ENCODE measurements around the gene TMSB15B. TPM values are rescaled to one million over a fixed set of nuclear protein-coding genes. Genes with fewer than 3 reads are reported as not detected.
"Not testable (repeated sequence)": the region's sequence is repeated elsewhere in the genome, so short reads cannot be mapped to it uniquely, and the experiment has no call there.

Gene TMSB15B
- total RNA-seq, 3 donors from 2014 or later (not counting 1 experiment from before 2014, with no cell fraction given) = 3.8 to 10.3 (median 5.4) TPM

GRCh38 chrX:103949506-103949905 is 12.9 kb upstream of the TMSB15B start:
- ATAC-seq = no peak
- Histone ChIP-seq H3K27me3 (ENCODE audit: control insufficient read depth, insufficient read depth, low read length) (no peaks in the 10 kb centered on the region), H3K4me1 (ENCODE audit: control insufficient read depth, insufficient read depth, low read length) (no peaks in the 10 kb centered on the region), H3K36me3 (ENCODE audit: control insufficient read depth, insufficient read depth, low read length) (no peaks in the 10 kb centered on the region), H3K9me3 (ENCODE audit: control insufficient read depth, insufficient read depth, low read length) (no peaks in the 10 kb centered on the region), H3K4me3 (ENCODE audit: low read length) (no peak overlapping the region), H3K27ac (ENCODE audit: low read length) (no peak overlapping the region)
- TF ChIP-seq CTCF (IDR thresholded peaks at IDR 0.05) = no peak
- no peak overlapping the region for H3K4me3 Mint-ChIP-seq
- intact Hi-C loops (cut with micrococcal nuclease) = no loop called here
- H3K4me1 Mint-ChIP-seq = no peaks in the 10 kb centered on the region
- no peak for DNase-seq
- H3K27ac Mint-ChIP-seq = no peak overlapping the region
- no peaks in the 10 kb centered on the region for H3K36me3 Mint-ChIP-seq
- H3K27me3 Mint-ChIP-seq (ENCODE audit: low read depth in 2 of 2) = no peaks in the 10 kb centered on the region
- no peaks in the 10 kb centered on the region for H3K9me3 Mint-ChIP-seq
- 92% methylated on average over 1 of the region's 1 CpG for WGBS (ENCODE audit: insufficient coverage)

- Histone ChIP-seq H3K27ac (ENCODE audit: low read length) (no peak overlapping the region), H3K4me3 (ENCODE audit: low read length) (no peak overlapping the region), H3K27me3 (ENCODE audit: control insufficient read depth, insufficient read depth, low read length) (no peaks in the 10 kb centered on the region), H3K4me1 (ENCODE audit: control insufficient read depth, insufficient read depth, low read length) (no peaks in the 10 kb centered on the region), H3K36me3 (ENCODE audit: control insufficient read depth, insufficient read depth, low read length) (no peaks in the 10 kb centered on the region), H3K9me3 (ENCODE audit: control insufficient read depth, insufficient read depth, low read length) (no peaks in the 10 kb centered on the region)
- no peak overlapping the region for H3K27ac Mint-ChIP-seq
- intact Hi-C loops (cut with micrococcal nuclease) = no loop called here
- peaks cover 0 to 11% of the 10 kb centered on the region in 2 donors for H3K27me3 Mint-ChIP-seq (ENCODE audit: low read depth in 2 of 2)
- no peaks in the 10 kb centered on the region for H3K9me3 Mint-ChIP-seq
- DNase-seq (no peak), ATAC-seq (no peak)
- H3K4me3 Mint-ChIP-seq = no peak overlapping the region
- WGBS (ENCODE audit: insufficient coverage) = 100% methylated on average over 4 of the region's 4 CpGs
- no peaks in the 10 kb centered on the region for H3K36me3 Mint-ChIP-seq
- TF ChIP-seq CTCF (IDR thresholded peaks at IDR 0.05) = no peak
- H3K4me1 Mint-ChIP-seq = no peaks in the 10 kb centered on the region
Observed at GRCh38 chrX:103953353-103953752, 9.1 kb upstream of the TMSB15B start.

GRCh38 chrX:103954259-103954658 is 8.2 kb upstream of the TMSB15B start:
- H3K27me3 Mint-ChIP-seq (ENCODE audit: low read depth in 2 of 2) = peaks cover 0 to 11% of the 10 kb centered on the region in 2 donors
- Histone ChIP-seq H3K27me3 (ENCODE audit: control insufficient read depth, insufficient read depth, low read length) (no peaks in the 10 kb centered on the region), H3K9me3 (ENCODE audit: control insufficient read depth, insufficient read depth, low read length) (no peaks in the 10 kb centered on the region), H3K4me3 (ENCODE audit: low read length) (no peak overlapping the region), H3K27ac (ENCODE audit: low read length) (no peak overlapping the region), H3K36me3 (ENCODE audit: control insufficient read depth, insufficient read depth, low read length) (no peaks in the 10 kb centered on the region), H3K4me1 (ENCODE audit: control insufficient read depth, insufficient read depth, low read length) (no peaks in the 10 kb centered on the region)
- TF ChIP-seq CTCF (IDR thresholded peaks at IDR 0.05) = no peak
- ATAC-seq = no peak
- intact Hi-C loops (cut with micrococcal nuclease) = no loop called here
- no peak overlapping the region for H3K4me3 Mint-ChIP-seq
- H3K4me1 Mint-ChIP-seq = no peaks in the 10 kb centered on the region
- no peaks in the 10 kb centered on the region for H3K36me3 Mint-ChIP-seq
- no peak overlapping the region for H3K27ac Mint-ChIP-seq
- no peak for DNase-seq
- 100% methylated on average over 3 of the region's 6 CpGs for WGBS (ENCODE audit: insufficient coverage)
- no peaks in the 10 kb centered on the region for H3K9me3 Mint-ChIP-seq

GRCh38 chrX:103960599-103960998 is 1.8 kb upstream of the TMSB15B start:
- H3K4me3 Mint-ChIP-seq; ATAC-seq; H3K4me1 Mint-ChIP-seq; H3K4me1 ChIP-seq (ENCODE audit: control insufficient read depth, insufficient read depth, low read length); intact Hi-C loops (cut with micrococcal nuclease); DNase-seq; H3K27ac Mint-ChIP-seq; H3K36me3 ChIP-seq (ENCODE audit: control insufficient read depth, insufficient read depth, low read length); H3K27me3 Mint-ChIP-seq (ENCODE audit: low read depth in 2 of 2); H3K9me3 ChIP-seq (ENCODE audit: control insufficient read depth, insufficient read depth, low read length); H3K4me3 ChIP-seq (ENCODE audit: low read length); H3K9me3 Mint-ChIP-seq; H3K27me3 ChIP-seq (ENCODE audit: control insufficient read depth, insufficient read depth, low read length); H3K27ac ChIP-seq (ENCODE audit: low read length); H3K36me3 Mint-ChIP-seq: not testable (repeated sequence)
- WGBS (ENCODE audit: insufficient coverage) = no CpG with 5 or more reads among the region's 6 CpGs

GRCh38 chrX:103983508-103983907 is 21.1 kb downstream of the TMSB15B start:
- H3K27ac Mint-ChIP-seq; intact Hi-C loops (cut with micrococcal nuclease); H3K36me3 ChIP-seq (ENCODE audit: control insufficient read depth, insufficient read depth, low read length); H3K4me1 Mint-ChIP-seq; H3K4me3 ChIP-seq (ENCODE audit: low read length); H3K9me3 ChIP-seq (ENCODE audit: control insufficient read depth, insufficient read depth, low read length); DNase-seq; H3K9me3 Mint-ChIP-seq; H3K4me1 ChIP-seq (ENCODE audit: control insufficient read depth, insufficient read depth, low read length); H3K27ac ChIP-seq (ENCODE audit: low read length); H3K4me3 Mint-ChIP-seq; H3K36me3 Mint-ChIP-seq; ATAC-seq; H3K27me3 Mint-ChIP-seq (ENCODE audit: low read depth in 2 of 2); H3K27me3 ChIP-seq (ENCODE audit: control insufficient read depth, insufficient read depth, low read length): not testable (repeated sequence)
- no CpG with 5 or more reads among the region's 13 CpGs for WGBS (ENCODE audit: insufficient coverage)

All from natural killer cell (primary cell).